Middle frontal gyrus (tissue), 1 donor: ENCODE measurements around the gene TMEM158.

ENCODE experiments used
- DNase-seq: peaks from one replicate; pipeline ENCODE4 v3.0.0-alpha.2; 2015; ENCODE audit warnings: low spot score; ENCODE audit errors: extremely low spot score

TMEM158 gene

GRCh38 chr3:45234250-45234649 lies 8.2 kb upstream of the TMEM158 start:
- DNase-seq: no peak

- DNase-seq: no peak
These were observed 6.4 kb upstream of the TMEM158 start for GRCh38 chr3:45232521-45232920.

- DNase-seq: no peak
These were observed 1.9 kb upstream of the TMEM158 start for GRCh38 chr3:45227946-45228345.

- no peak for DNase-seq
These were observed 1.2 kb upstream of the TMEM158 start for GRCh38 chr3:45227071-45227820.

GRCh38 chr3:45225465-45226205 lies 452 bp downstream of the TMEM158 start:
- no peak for DNase-seq

- peak; percentile 54 for DNase-seq
These were observed 1.1 kb downstream of the TMEM158 start for GRCh38 chr3:45224824-45225464.

- no peak for DNase-seq
These were observed 2.0 kb downstream of the TMEM158 start for GRCh38 chr3:45223889-45224727.

GRCh38 chr3:45219694-45220093 lies 6.4 kb downstream of the TMEM158 start:
- DNase-seq: no peak

- no peak for DNase-seq
These were observed 7.3 kb downstream of the TMEM158 start for GRCh38 chr3:45218578-45219390.

- DNase-seq: no peak
These were observed 10.0 kb downstream of the TMEM158 start for GRCh38 chr3:45216021-45216609.

GRCh38 chr3:45215466-45215865 lies 10.6 kb downstream of the TMEM158 start:
- no peak for DNase-seq

- DNase-seq: no peak
These were observed 11.9 kb downstream of the TMEM158 start for GRCh38 chr3:45214061-45214680.

GRCh38 chr3:45212095-45212468 lies 14.0 kb downstream of the TMEM158 start:
- no peak for DNase-seq

- no peak for DNase-seq
These were observed 14.5 kb downstream of the TMEM158 start for GRCh38 chr3:45211466-45212094.

- DNase-seq: no peak
These were observed 15.6 kb downstream of the TMEM158 start for GRCh38 chr3:45210308-45211041.

- DNase-seq: no peak
These were observed 16.6 kb downstream of the TMEM158 start for GRCh38 chr3:45209526-45209925.

GRCh38 chr3:45208586-45208985 lies 17.5 kb downstream of the TMEM158 start:
- no peak for DNase-seq

GRCh38 chr3:45207446-45207845 lies 18.6 kb downstream of the TMEM158 start:
- DNase-seq: no peak

GRCh38 chr3:45205126-45205525 lies 21.0 kb downstream of the TMEM158 start:
- no peak for DNase-seq
